AG04450 (cell line): ENCODE measurements around the gene TEN1. TPM values are rescaled to one million over a fixed set of nuclear protein-coding genes. Genes with fewer than 3 reads are reported as not detected.

Source experiments
- CTCF ChIA-PET: fragments of 300-600, 350-600 bp; formaldehyde crosslinking; extraction: SDS; loops from one replicate; lab custom pipeline; 2022; ENCODE audit warnings: antibody characterized with exemption, inconsistent platforms; lab: Charles Lee
- POLR2A ChIA-PET: fragments of 350-600 bp; formaldehyde crosslinking; extraction: SDS; loops from one replicate; lab custom pipeline; 2021; ENCODE audit warnings: antibody characterized with exemption, inconsistent platforms; lab: Yijun Ruan, JAX
- DNase-seq: peaks from one replicate; pipeline ENCODE4 v3.0.0-alpha.2; 2011; ENCODE audit warnings: low read depth, low spot score
- H3K27ac ChIP-seq: one replicate; pipeline ENCODE4 v1.5.1; 2012; ENCODE audit warnings: low read depth, low read length, control low read depth
- H3K27me3 ChIP-seq: one replicate; pipeline ENCODE4 v1.6.0; 2012; ENCODE audit warnings: low read length; ENCODE audit not compliant: control insufficient read depth, insufficient read depth
- H3K4me3 ChIP-seq: 2 replicates; pipeline ENCODE4 v1.5.1; 2011; ENCODE audit warnings: mild to moderate bottlenecking, low read depth, low read length, control low read depth
- H3K9me3 ChIP-seq: 2 replicates; pipeline ENCODE4 v1.5.1; 2012; ENCODE audit warnings: low read length; ENCODE audit not compliant: control insufficient read depth, insufficient read depth
- CTCF ChIP-seq: IDR thresholded peaks from 2 replicates; pipeline ENCODE4 v1.5.1; 2011; ENCODE audit warnings: low read depth, low read length, control low read depth, inconsistent platforms
- polyA plus RNA-seq: library from polyadenylated mRNA; depleted of rRNA; stranded (reverse); fragments of >200 nt; gene quantifications from 2 replicates; pipeline ENCODE4 v1.2.3, GENCODE V29; 2011

TEN1 gene
- polyA plus RNA-seq, 1 experiment = 9.1 TPM

DNA sequence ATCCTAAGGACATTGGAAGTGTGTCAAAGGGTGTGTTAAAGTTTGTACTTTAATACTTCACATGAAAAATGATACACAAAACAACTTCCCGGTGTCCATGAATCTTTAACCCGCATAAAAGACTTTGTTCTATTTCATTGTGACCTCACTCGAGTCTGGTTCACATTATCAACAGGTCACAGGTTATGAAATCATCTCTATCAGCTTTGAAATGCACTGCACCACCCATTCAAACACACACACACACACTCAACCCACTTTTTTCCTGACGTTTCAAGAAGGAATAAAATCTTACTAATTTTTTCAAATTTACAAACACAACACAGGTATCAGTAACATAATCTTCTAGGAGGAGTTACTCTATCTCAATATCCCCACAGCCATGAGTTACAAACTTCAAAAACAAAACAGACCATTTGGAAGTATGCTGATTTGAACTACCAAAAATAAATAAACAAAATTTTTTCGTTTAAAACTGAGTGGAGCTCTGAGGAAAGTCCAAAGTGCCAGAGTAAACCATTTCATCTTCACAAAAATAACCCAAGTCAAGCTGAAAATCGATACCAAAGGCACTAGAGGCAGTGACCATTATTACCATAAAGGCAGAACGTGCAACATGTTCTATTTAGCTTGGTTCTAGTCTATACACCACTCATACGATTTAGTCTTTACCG, 2.7 kb upstream of the TEN1 start:
- Histone ChIP-seq H3K4me3 (peak overlapping the region; percentile 22), H3K27ac (no peak overlapping the region), H3K27me3 (no peaks in the 10 kb centered on the region), H3K9me3 (no peaks in the 10 kb centered on the region)
- ChIA-PET POLR2A (no interaction called here), CTCF (no interaction called here)
- TF ChIP-seq CTCF = no peak
- no peak for DNase-seq

GRCh38 chr17:75979705-75980187, 706 bp downstream of the TEN1 start:
- Histone ChIP-seq H3K9me3 (no peaks in the 10 kb centered on the region), H3K4me3 (peak overlapping the region; percentile 83), H3K27ac (peak overlapping the region; percentile 98), H3K27me3 (no peaks in the 10 kb centered on the region)
- ChIA-PET CTCF (interaction anchor here (1.4 to 1.9 kb wide), 2 partner anchors 23 to 26 kb away, joined by 6 read pairs; no protein-coding TSS in a partner anchor), POLR2A (no interaction called here)
- TF ChIP-seq CTCF = no peak
- DNase-seq = peak; percentile 18

DNA sequence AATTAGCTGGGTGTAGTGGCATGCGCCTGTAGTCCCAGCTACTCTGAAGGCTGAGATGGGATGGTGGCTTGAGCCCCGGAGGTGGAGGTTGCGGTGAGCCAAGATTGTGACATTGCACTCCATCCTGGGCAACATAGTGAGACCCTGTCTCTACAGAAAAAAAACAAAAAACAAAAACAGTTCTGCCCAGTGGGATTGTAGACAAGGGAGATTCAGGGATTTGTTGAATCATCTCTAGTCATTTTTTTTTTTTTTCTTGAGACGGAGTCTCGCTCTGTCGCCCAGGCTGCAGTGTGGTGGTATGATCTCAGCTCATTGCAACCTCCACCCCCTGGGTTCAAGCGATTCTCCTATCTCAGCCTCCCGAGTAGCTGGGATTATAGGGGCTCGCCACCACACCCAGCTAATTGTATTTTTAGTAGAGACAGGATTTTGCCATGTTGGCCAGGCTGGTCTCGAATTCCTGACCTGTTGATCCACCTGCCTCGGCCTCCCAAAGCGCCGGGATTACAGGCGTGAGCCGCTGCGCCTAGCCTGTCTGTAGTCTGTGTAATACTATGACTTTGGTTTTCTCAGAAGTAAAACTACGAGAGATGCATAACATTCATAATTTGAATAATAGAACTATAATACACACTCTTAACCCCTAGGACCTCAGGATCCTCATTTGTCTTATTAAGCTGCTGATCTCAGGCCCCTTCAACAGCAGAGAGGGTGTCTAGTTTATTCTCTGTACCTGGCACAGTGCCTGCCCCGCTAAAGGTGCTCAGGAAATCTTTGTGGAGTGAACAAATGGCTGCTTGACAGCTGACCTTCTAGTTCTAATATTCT, 1.4 kb downstream of the TEN1 start:
- CTCF ChIA-PET = interaction anchor here (1.4 to 1.9 kb wide), 2 partner anchors 23 to 25 kb away, joined by 6 read pairs; no protein-coding TSS in a partner anchor
- Histone ChIP-seq H3K4me3 (peak overlapping the region; percentile 83), H3K9me3 (no peaks in the 10 kb centered on the region), H3K27ac (peak overlapping the region; percentile 98), H3K27me3 (no peaks in the 10 kb centered on the region)
- no peak for TF ChIP-seq CTCF
- POLR2A ChIA-PET = no interaction called here
- DNase-seq = no peak

DNA sequence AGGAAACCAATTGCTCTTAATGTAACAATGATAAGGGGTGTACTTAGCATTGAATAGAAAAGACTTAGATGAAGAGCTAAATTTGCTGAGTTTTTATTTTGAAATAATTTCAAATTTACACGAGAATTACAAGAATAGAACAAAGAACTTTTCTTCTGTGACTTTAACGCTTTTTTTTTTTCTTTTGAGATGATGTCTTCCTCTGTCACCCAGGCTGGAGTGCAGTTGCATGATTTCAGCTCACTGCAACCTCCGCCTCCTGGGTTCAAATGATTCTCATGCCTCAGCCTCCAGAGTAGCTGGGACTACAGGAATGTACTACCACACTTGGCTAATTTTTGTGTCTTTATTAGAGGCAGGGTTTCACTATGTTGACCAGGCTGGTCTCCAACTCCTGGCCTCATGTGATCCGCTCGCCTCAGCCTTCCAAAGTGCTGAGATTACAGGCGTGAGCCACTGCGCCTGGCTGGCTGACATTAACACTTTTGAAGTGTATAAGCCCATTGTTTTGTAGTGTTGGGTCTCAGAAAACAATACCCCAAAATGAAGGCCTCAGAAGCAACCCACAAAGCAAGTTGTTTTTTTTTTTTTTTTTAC, 2.1 kb downstream of the TEN1 start:
- H3K27me3 ChIP-seq = no peaks in the 10 kb centered on the region
- no peak for TF ChIP-seq CTCF
- ChIA-PET CTCF (interaction anchor here (1.4 to 1.9 kb wide), 2 partner anchors 22 to 24 kb away, joined by 6 read pairs; no protein-coding TSS in a partner anchor), POLR2A (no interaction called here)
- DNase-seq = no peak
- no peaks in the 10 kb centered on the region for H3K9me3 ChIP-seq
- H3K4me3 ChIP-seq = no peak overlapping the region
- no peak overlapping the region for H3K27ac ChIP-seq
